HG02970 (cell line): Measurements from ENCODE around the gene ZNF598.
A peak's percentile ranks its signal among the peaks of the same experiment; 100 is the strongest.

Source experiments
- ATAC-seq: cut with Tn5 transposase; IDR thresholded peaks from one replicate; pipeline ENCODE4 v1.9.1; 2021; ENCODE audit warnings: mild to moderate bottlenecking, moderate library complexity, moderate number of reproducible peaks; ENCODE audit not compliant: unreplicated experiment, low FRiP score

The ZNF598 gene

GRCh38 chr16:1979271-1980029, 30.2 kb downstream of the ZNF598 start:
- no peak for ATAC-seq

- ATAC-seq = no peak
Measured at GRCh38 chr16:1978476-1979120, 31.0 kb downstream of the ZNF598 start.

GRCh38 chr16:1977875-1978268, 31.7 kb downstream of the ZNF598 start:
- no peak for ATAC-seq

- no peak for ATAC-seq
Measured at GRCh38 chr16:1976951-1977874, 32.4 kb downstream of the ZNF598 start.

GRCh38 chr16:1976216-1976520, 33.5 kb downstream of the ZNF598 start:
- ATAC-seq = no peak

- no peak for ATAC-seq
Measured at GRCh38 chr16:1975432-1976215, 34.0 kb downstream of the ZNF598 start.

- no peak for ATAC-seq
Measured at GRCh38 chr16:1974157-1975070, 35.2 kb downstream of the ZNF598 start.

GRCh38 chr16:1973461-1974156, 36.0 kb downstream of the ZNF598 start:
- no peak for ATAC-seq

- no peak for ATAC-seq
Measured at GRCh38 chr16:1972490-1972877, 37.1 kb downstream of the ZNF598 start.

GRCh38 chr16:1971796-1972489, 37.7 kb downstream of the ZNF598 start, which contains the start of gene TBL3:
Gene TBL3, plus strand, starts transcription at chr16:1972053. Its CDS starts 112 bp downstream, at chr16:1972165.
- peak; percentile 85 for ATAC-seq

- no peak for ATAC-seq
Measured at GRCh38 chr16:1968146-1968953, 41.3 kb downstream of the ZNF598 start.

- no peak for ATAC-seq
Measured at GRCh38 chr16:1966460-1966859, 43.2 kb downstream of the ZNF598 start, which contains the start of gene RNF151. Gene RNF151, plus strand, starts transcription at chr16:1966856. Its CDS starts 26 bp downstream, at chr16:1966882.

- ATAC-seq = no peak
Measured at GRCh38 chr16:1965396-1966001, 44.1 kb downstream of the ZNF598 start.

- ATAC-seq = peak; percentile 80
Measured at GRCh38 chr16:1964506-1965395, 44.9 kb downstream of the ZNF598 start, which contains the start of gene RPS2. Gene RPS2, minus strand, starts transcription at chr16:1964826. Its CDS starts 201 bp downstream, at chr16:1964625.

- peak; percentile 5 for ATAC-seq
Measured at GRCh38 chr16:1963806-1964505, 45.7 kb downstream of the ZNF598 start.
